IPS-18a (cell line): Measurements from ENCODE around the gene PDE4B.

Experiments
- H3K27ac ChIP-seq: one replicate; pipeline ENCODE4 v1.5.1; 2013; ENCODE audit warnings: low read length
- H3K27me3 ChIP-seq: one replicate; pipeline ENCODE4 v1.6.1; 2013; ENCODE audit warnings: mild to moderate bottlenecking, low read length; ENCODE audit not compliant: control insufficient read depth, insufficient read depth
- H3K36me3 ChIP-seq: one replicate; pipeline ENCODE4 v1.6.1; 2013; ENCODE audit warnings: low read depth, low read length; ENCODE audit not compliant: control insufficient read depth
- H3K4me1 ChIP-seq: one replicate; pipeline ENCODE4 v1.6.1; 2013; ENCODE audit warnings: low read depth, low read length; ENCODE audit not compliant: control insufficient read depth
- H3K4me3 ChIP-seq: one replicate; pipeline ENCODE4 v1.5.1; 2013; ENCODE audit warnings: low read length
- H3K9ac ChIP-seq: one replicate; pipeline ENCODE4 v1.6.1; 2013; ENCODE audit warnings: mild to moderate bottlenecking, low read length, moderate library complexity
- H3K9me3 ChIP-seq: one replicate; pipeline ENCODE4 v1.6.1; 2013; ENCODE audit warnings: low read depth, low read length; ENCODE audit not compliant: control insufficient read depth

The PDE4B gene

GRCh38 chr1:66288048-66288447, 495.4 kb downstream of the PDE4B start:
- Histone ChIP-seq H3K4me1 (no peaks in the 10 kb centered on the region), H3K27me3 (no peaks in the 10 kb centered on the region), H3K27ac (no peak overlapping the region), H3K9ac (no peak overlapping the region), H3K36me3 (no peaks in the 10 kb centered on the region), H3K9me3 (no peaks in the 10 kb centered on the region), H3K4me3 (no peak overlapping the region)

- Histone ChIP-seq H3K9me3 (no peaks in the 10 kb centered on the region), H3K27ac (no peak overlapping the region), H3K36me3 (no peaks in the 10 kb centered on the region), H3K4me1 (no peaks in the 10 kb centered on the region), H3K4me3 (no peak overlapping the region), H3K9ac (no peak overlapping the region), H3K27me3 (no peaks in the 10 kb centered on the region)
Measured at GRCh38 chr1:66290761-66291530, 498.3 kb downstream of the PDE4B start.

GRCh38 chr1:66291531-66291864, 498.8 kb downstream of the PDE4B start:
- no peaks in the 10 kb centered on the region for H3K9me3 ChIP-seq
- H3K36me3 ChIP-seq: no peaks in the 10 kb centered on the region
- H3K4me1 ChIP-seq: no peaks in the 10 kb centered on the region
- no peak overlapping the region for H3K9ac ChIP-seq
- H3K4me3 ChIP-seq: no peak overlapping the region
- no peaks in the 10 kb centered on the region for H3K27me3 ChIP-seq
- no peak overlapping the region for H3K27ac ChIP-seq

- Histone ChIP-seq H3K27me3 (no peaks in the 10 kb centered on the region), H3K4me3 (no peak overlapping the region), H3K27ac (no peak overlapping the region), H3K9ac (no peak overlapping the region), H3K36me3 (no peaks in the 10 kb centered on the region), H3K9me3 (no peaks in the 10 kb centered on the region), H3K4me1 (no peaks in the 10 kb centered on the region)
Measured at GRCh38 chr1:66292305-66292704, 499.6 kb downstream of the PDE4B start.

- Histone ChIP-seq H3K9me3 (no peaks in the 10 kb centered on the region), H3K36me3 (no peaks in the 10 kb centered on the region), H3K9ac (no peak overlapping the region), H3K27ac (no peak overlapping the region), H3K4me1 (no peaks in the 10 kb centered on the region), H3K27me3 (no peaks in the 10 kb centered on the region), H3K4me3 (no peak overlapping the region)
Measured at GRCh38 chr1:66292944-66293343, 500.2 kb downstream of the PDE4B start.

- no peak overlapping the region for H3K4me3 ChIP-seq
- no peaks in the 10 kb centered on the region for H3K27me3 ChIP-seq
- H3K36me3 ChIP-seq: no peaks in the 10 kb centered on the region
- H3K9ac ChIP-seq: no peak overlapping the region
- H3K9me3 ChIP-seq: no peaks in the 10 kb centered on the region
- no peaks in the 10 kb centered on the region for H3K4me1 ChIP-seq
- no peak overlapping the region for H3K27ac ChIP-seq
Measured at GRCh38 chr1:66294707-66295370, 502.1 kb downstream of the PDE4B start.

GRCh38 chr1:66295803-66296202, 503.1 kb downstream of the PDE4B start:
- Histone ChIP-seq H3K36me3 (no peaks in the 10 kb centered on the region), H3K4me3 (no peak overlapping the region), H3K27me3 (no peaks in the 10 kb centered on the region), H3K4me1 (no peaks in the 10 kb centered on the region), H3K9me3 (no peaks in the 10 kb centered on the region), H3K27ac (no peak overlapping the region), H3K9ac (no peak overlapping the region)

- Histone ChIP-seq H3K9ac (no peak overlapping the region), H3K27ac (no peak overlapping the region), H3K9me3 (no peaks in the 10 kb centered on the region), H3K4me1 (no peaks in the 10 kb centered on the region), H3K27me3 (no peaks in the 10 kb centered on the region), H3K36me3 (no peaks in the 10 kb centered on the region), H3K4me3 (no peak overlapping the region)
Measured at GRCh38 chr1:66296370-66296769, 503.7 kb downstream of the PDE4B start.

GRCh38 chr1:66296951-66297350, 504.3 kb downstream of the PDE4B start:
- Histone ChIP-seq H3K9me3 (no peaks in the 10 kb centered on the region), H3K9ac (no peak overlapping the region), H3K4me3 (no peak overlapping the region), H3K27me3 (no peaks in the 10 kb centered on the region), H3K4me1 (no peaks in the 10 kb centered on the region), H3K27ac (no peak overlapping the region), H3K36me3 (no peaks in the 10 kb centered on the region)

- Histone ChIP-seq H3K9ac (no peak overlapping the region), H3K9me3 (no peaks in the 10 kb centered on the region), H3K4me3 (no peak overlapping the region), H3K27me3 (no peaks in the 10 kb centered on the region), H3K27ac (no peak overlapping the region), H3K36me3 (no peaks in the 10 kb centered on the region), H3K4me1 (no peaks in the 10 kb centered on the region)
Measured at GRCh38 chr1:66298464-66298863, 505.8 kb downstream of the PDE4B start.

- Histone ChIP-seq H3K9ac (no peak overlapping the region), H3K27ac (no peak overlapping the region), H3K4me1 (no peaks in the 10 kb centered on the region), H3K27me3 (no peaks in the 10 kb centered on the region), H3K9me3 (no peaks in the 10 kb centered on the region), H3K4me3 (no peak overlapping the region), H3K36me3 (no peaks in the 10 kb centered on the region)
Measured at GRCh38 chr1:66300280-66300971, 507.7 kb downstream of the PDE4B start.
